K562 (cell line): ENCODE results near the gene FILIP1L. TPM values are rescaled to one million over a fixed set of nuclear protein-coding genes. Genes with fewer than 3 reads are reported as not detected.

Experiments
- ATAC-seq: fragments of 200-7000 bp; cut with Tn5 transposase; 3 replicates; pipeline ENCODE4 v1.9.1; 2020; ENCODE audit warnings: moderate library complexity
- BruUV-seq: library from RNA; stranded (reverse); fragments of 400-500 nt; replicated peaks from 2 replicates; lab custom pipeline; 2021; lab: Mats Ljungman, UMichigan
- CTCF ChIA-PET: fragments of 300-600 bp; formaldehyde crosslinking; extraction: SDS; loops from one replicate; lab custom pipeline; 2021; ENCODE audit warnings: low intra/inter-chr PET ratio; lab: Yijun Ruan, JAX
- POLR2A ChIA-PET: fragments of 300-600, 350-650 bp; sonication (Branson Sonifier 250); formaldehyde crosslinking; extraction: SDS; loops from one replicate; lab custom pipeline; 2021; ENCODE audit warnings: antibody characterized with exemption, inconsistent platforms; lab: Yijun Ruan, JAX
- DNase-seq, 4 experiments: peaks; one replicate each; pipeline versions ENCODE4 v3.0.0 to v3.0.0-alpha.2; 2011 to 2018; ENCODE audit warnings: low spot score in 3 of 4, mixed read lengths in 3 of 4; ENCODE audit errors: extremely low read depth in 1 of 4
- FAIRE-seq: peaks from 2 replicates; lab custom pipeline; 2011; peaks lifted over from hg19 to GRCh38; lab: Jason Lieb, UNC
- H2AFZ ChIP-seq: 2 replicates; pipeline ENCODE4 v1.6.0; 2011; ENCODE audit warnings: low read depth, low read length, control low read depth, inconsistent platforms
- H3K27ac ChIP-seq: fragments of 200-600 bp; 3 replicates; pipeline ENCODE4 v1.8.0; 2011; ENCODE audit warnings: low read depth, mild to moderate bottlenecking, control low read depth, inconsistent platforms, low read length, moderate library complexity, mixed read lengths; ENCODE audit errors: extremely low read depth
- H3K27me3 ChIP-seq, 2 experiments: fragments of 300-600 bp in 1 of 2; 2 replicates in 1 of 2; 3 replicates in 1 of 2; pipeline versions ENCODE4 v1.6.0 to v1.8.0; 2011; ENCODE audit warnings: inconsistent platforms in 2 of 2, low read length in 2 of 2, mild to moderate bottlenecking in 1 of 2, mixed read lengths in 1 of 2, moderate library complexity in 1 of 2; ENCODE audit not compliant: control insufficient read depth in 2 of 2, insufficient read depth in 2 of 2
- H3K36me3 ChIP-seq: fragments of 300-600 bp; 3 replicates; pipeline ENCODE4 v1.8.0; 2011; ENCODE audit warnings: mild to moderate bottlenecking, low read length, inconsistent platforms; ENCODE audit not compliant: control insufficient read depth, insufficient read depth
- H3K4me1 ChIP-seq, 2 experiments: fragments of 200-600 bp in 1 of 2; replicated peaks in 1 of 2; 2 replicates in 1 of 2; 3 replicates in 1 of 2; pipeline versions ENCODE4 v1.5.1 to v1.8.0; 2011; ENCODE audit warnings: inconsistent platforms in 2 of 2, low read length in 2 of 2, mild to moderate bottlenecking in 1 of 2, mixed read lengths in 1 of 2, moderate library complexity in 1 of 2; ENCODE audit not compliant: control insufficient read depth in 2 of 2, insufficient read depth in 2 of 2
- H3K4me2 ChIP-seq: 2 replicates; pipeline ENCODE4 v1.6.1; 2011; ENCODE audit warnings: low read length, control low read depth, inconsistent platforms, mixed read lengths; ENCODE audit not compliant: insufficient read depth
- H3K4me3 ChIP-seq: fragments of 200-600 bp; sonication (generic), shearing (Covaris generic); 2 replicates; pipeline ENCODE4 v1.5.1; 2016; ENCODE audit warnings: control low read depth, inconsistent platforms
- H3K79me2 ChIP-seq: fragments of 200-600 bp; 3 replicates; pipeline ENCODE4 v1.8.0; 2011; ENCODE audit warnings: low read length, inconsistent platforms; ENCODE audit not compliant: control insufficient read depth, insufficient read depth
- H3K9ac ChIP-seq, 2 experiments: 2 replicates each; pipeline versions ENCODE4 v1.6.0 to v1.6.1; 2011; ENCODE audit warnings: low read depth in 2 of 2, low read length in 2 of 2, control low read depth in 1 of 2, inconsistent platforms in 1 of 2, mild to moderate bottlenecking in 1 of 2, mixed read lengths in 1 of 2; ENCODE audit not compliant: insufficient read depth in 1 of 2
- H3K9me1 ChIP-seq: one replicate; pipeline ENCODE4 v1.6.0; 2011; ENCODE audit warnings: inconsistent platforms, mild to moderate bottlenecking, low read length, moderate library complexity; ENCODE audit not compliant: control insufficient read depth, insufficient read depth
- H3K9me3 ChIP-seq: replicated peaks from 2 replicates; pipeline ENCODE4 v1.5.1; 2011; ENCODE audit warnings: low read depth, low read length, inconsistent platforms; ENCODE audit not compliant: control insufficient read depth, insufficient read depth
- H4K20me1 ChIP-seq: replicated peaks from 2 replicates; pipeline ENCODE4 v1.6.1; 2011; ENCODE audit warnings: low read length, inconsistent platforms, mixed read lengths; ENCODE audit not compliant: control insufficient read depth, insufficient read depth
- BRD9 ChIP-seq: fragments of 450-650 bp; IDR thresholded peaks from 2 replicates; pipeline ENCODE4 v1.6.1; 2018; ENCODE audit warnings: low read depth; ENCODE audit not compliant: partially characterized antibody
- CBFB ChIP-seq: sonication (generic); formaldehyde crosslinking; IDR thresholded peaks from 2 replicates; pipeline ENCODE4 v1.4.0; 2020; ENCODE audit warnings: mild to moderate bottlenecking, missing genetic modification reagents
- CHD2 ChIP-seq: IDR thresholded peaks from 2 replicates; pipeline ENCODE4 v1.6.1; 2011; ENCODE audit warnings: low read depth, low read length
- HLTF ChIP-seq: fragments of 450-650 bp; IDR thresholded peaks from 2 replicates; pipeline ENCODE4 v1.6.1; 2016
- HMG20B ChIP-seq: fragments of 250-450 bp; sonication (Bioruptor Pico); IDR thresholded peaks from 2 replicates; pipeline ENCODE4 v1.5.0; 2021; ENCODE audit warnings: mild to moderate bottlenecking
- LCOR ChIP-seq: sonication (generic); formaldehyde crosslinking; IDR thresholded peaks from 2 replicates; pipeline ENCODE4 v1.8.0; 2022; ENCODE audit warnings: mild to moderate bottlenecking, missing genetic modification reagents
- NR1H2 ChIP-seq: sonication (generic); formaldehyde crosslinking; IDR thresholded peaks from 2 replicates; pipeline ENCODE4 v1.4.0; 2020; ENCODE audit warnings: mild to moderate bottlenecking, missing genetic modification reagents
- NR4A1 ChIP-seq, 2 experiments: fragments of 250-450 bp in 1 of 2; fragments of 450-650 bp in 1 of 2; sonication (Bioruptor Pico) in 1 of 2; IDR thresholded peaks; 2 replicates each; pipeline versions ENCODE4 v1.4.0 to v1.6.1; 2016 to 2020; ENCODE audit warnings: mild to moderate bottlenecking in 2 of 2, missing compliant biosample characterization in 1 of 2, missing genetic modification characterization in 1 of 2, moderate library complexity in 1 of 2
- RAD21 ChIP-seq, 2 experiments: fragments of 250-450 bp in 1 of 2; fragments of 450-650 bp in 1 of 2; sonication (Bioruptor Pico) in 1 of 2; formaldehyde crosslinking in 1 of 2; IDR thresholded peaks in 1 of 2; conservative IDR thresholded peaks in 1 of 2; 2 replicates each; pipeline versions ENCODE4 v1.4.0 to v1.8.0; 2020 to 2022; ENCODE audit warnings: mild to moderate bottlenecking in 2 of 2, moderate library complexity in 1 of 2
- SIN3B ChIP-seq: fragments of 450-650 bp; IDR thresholded peaks from 2 replicates; pipeline ENCODE4 v1.6.1; 2017; ENCODE audit warnings: low read depth, mild to moderate bottlenecking, moderate library complexity
- SNAPC5 ChIP-seq: fragments of 250-450 bp; sonication (Bioruptor Pico); IDR thresholded peaks from 2 replicates; pipeline ENCODE4 v1.8.0; 2021; ENCODE audit warnings: moderate library complexity, mild to moderate bottlenecking, inconsistent platforms
- SRF ChIP-seq, 2 experiments: fragments of 250-450, 450-650 bp in 1 of 2; sonication (Bioruptor Pico) in 1 of 2; sonication (generic) in 1 of 2; formaldehyde crosslinking; IDR thresholded peaks; 2 replicates each; pipeline versions ENCODE4 v1.5.0 to v1.5.1; 2020 to 2022; ENCODE audit warnings: mild to moderate bottlenecking in 1 of 2, missing genetic modification reagents in 1 of 2
- STAT5B ChIP-seq: fragments of 250-450 bp; sonication (Bioruptor Pico); IDR thresholded peaks from 2 replicates; pipeline ENCODE4 v1.8.0; 2021; ENCODE audit warnings: mild to moderate bottlenecking, inconsistent platforms
- TCF3 ChIP-seq: sonication (generic); formaldehyde crosslinking; IDR thresholded peaks from 2 replicates; pipeline ENCODE4 v1.4.0; 2020; ENCODE audit warnings: mild to moderate bottlenecking, missing genetic modification reagents
- TCF7 ChIP-seq: sonication (generic); IDR thresholded peaks from 2 replicates; pipeline ENCODE4 v1.6.1; 2016; ENCODE audit warnings: antibody characterized with exemption, borderline replicate concordance
- ZNF143 ChIP-seq: sonication (generic); formaldehyde crosslinking; IDR thresholded peaks from 2 replicates; pipeline ENCODE4 v1.9.0; 2022; ENCODE audit warnings: mild to moderate bottlenecking, missing genetic modification reagents
- ZNF586 ChIP-seq: fragments of 450-650 bp; formaldehyde crosslinking; conservative IDR thresholded peaks from 2 replicates; pipeline ENCODE4 v1.4.0; 2020; ENCODE audit warnings: mild to moderate bottlenecking, moderate library complexity
- ZNF655 ChIP-seq: fragments of 250-450 bp; sonication (Bioruptor Pico); IDR thresholded peaks from 2 replicates; pipeline ENCODE4 v1.5.0; 2021
- WGBS: fragments of 100-300 bp; shearing (Covaris generic); methylation state at CpG from one replicate; pipeline ENCODE4 v1.1.6; 2016; ENCODE audit warnings: low coverage, mixed read lengths; ENCODE audit not compliant: insufficient coverage; ENCODE audit errors: missing lambda C conversion rate; 5-methylcytosine and 5-hydroxymethylcytosine counted together
- in situ Hi-C: fragments of 300-500 bp; cut with MboI; formaldehyde crosslinking; loops from 4 replicates; pipeline ENCODE4 v1.15.0; 2018; ENCODE audit warnings: inconsistent platforms, mixed read lengths
- intact Hi-C: fragments of 100-400 bp; cut with micrococcal nuclease; formaldehyde crosslinking; loops from 2 replicates; pipeline ENCODE4 v1.14.2; 2022
- polyA plus RNA-seq, 8 experiments: library from polyadenylated mRNA; depleted of rRNA in 4 of 8; stranded (reverse) in 5 of 8; unstranded in 3 of 8; fragments of >200 nt; fragmentation: Nextera tagmentation in 2 of 8; fragmentation: Illumina TruSeq in 1 of 8; extraction: Ambion mirVana in 2 of 8; extraction: Trizol in 1 of 8; gene quantifications; 2 replicates each; pipeline versions ENCODE4 v1.2.1 to v1.2.3, GENCODE V29; 2011 to 2014; ENCODE audit warnings: inconsistent platforms in 1 of 8, missing spikeins in 1 of 8
- total RNA-seq, 7 experiments: library from RNA; depleted of rRNA in 6 of 7; stranded (reverse); fragments of >200 nt in 6 of 7; fragmentation: Illumina TruSeq in 2 of 7; extraction: Trizol in 2 of 7; gene quantifications; 2 replicates each; pipeline versions ENCODE4 v1.2.1 to v1.2.3, GENCODE V29; 2011 to 2021; ENCODE audit warnings: low replicate concordance in 1 of 7
- TF ChIP-seq, protein P1 (sequence below): fragments of 450-650 bp; IDR thresholded peaks from 2 replicates; pipeline ENCODE4 v1.6.1; 2016; ENCODE audit warnings: missing biosample characterization, missing genetic modification characterization

The FILIP1L gene
- total and polyA plus RNA-seq, 9 of the 15 experiments (the other 6 are each of a cell fraction or from before 2014, with no cell fraction given), result 0.50 to 2.1 (median 1.1) TPM

DNA sequence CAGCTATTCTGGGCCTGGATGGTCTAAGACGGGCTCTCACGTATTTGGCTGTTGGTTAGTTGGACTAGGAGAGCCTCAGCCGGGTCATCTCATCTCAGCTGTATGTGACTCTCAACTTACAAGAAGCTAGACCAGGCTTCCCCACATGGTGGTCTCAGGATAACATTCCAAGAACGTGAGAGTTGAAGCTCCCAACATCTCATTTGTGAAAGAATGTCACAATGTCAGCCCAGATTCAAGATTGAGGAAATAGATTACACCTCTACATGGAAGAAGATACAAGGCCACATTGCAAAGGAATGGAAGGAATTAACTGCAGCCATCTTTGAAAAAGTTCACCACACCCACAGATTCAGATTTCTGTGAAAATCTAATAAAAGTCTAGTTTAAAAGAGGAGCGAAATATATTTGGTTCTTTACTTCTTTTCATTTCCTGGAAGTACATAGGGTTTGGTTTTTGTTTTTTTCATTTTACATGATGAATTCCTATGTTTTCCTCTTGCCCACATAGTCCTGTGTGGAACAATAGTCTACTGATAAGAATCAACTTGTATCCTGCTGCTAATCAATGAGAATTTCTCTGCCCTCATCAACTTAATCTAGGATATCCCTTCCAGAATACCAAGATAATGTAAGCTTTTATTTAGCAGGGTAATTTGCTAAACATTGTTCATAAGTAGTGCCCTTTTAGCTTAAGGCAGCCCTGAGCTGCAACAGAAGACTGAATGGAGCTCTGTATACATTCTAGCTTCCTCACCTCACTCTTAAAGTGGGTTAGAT lies 180.1 kb downstream of the FILIP1L start (continued):
- TF ChIP-seq LCOR (no peak), HMG20B (no peak), CBFB (CRISPR knock-in tag) (no peak), SNAPC5 (CRISPR knock-in tag) (no peak), NR4A1 (CRISPR knock-in tag; IDR thresholded peaks at IDR 0.05) (no peak), NR4A1 (tag; IDR thresholded peaks at IDR 0.05) (no peak), TCF7 (no peak), NR1H2 (CRISPR knock-in tag) (no peak), STAT5B (CRISPR knock-in tag) (no peak), ZNF586 (no peak), CHD2 (no peak)

DNA sequence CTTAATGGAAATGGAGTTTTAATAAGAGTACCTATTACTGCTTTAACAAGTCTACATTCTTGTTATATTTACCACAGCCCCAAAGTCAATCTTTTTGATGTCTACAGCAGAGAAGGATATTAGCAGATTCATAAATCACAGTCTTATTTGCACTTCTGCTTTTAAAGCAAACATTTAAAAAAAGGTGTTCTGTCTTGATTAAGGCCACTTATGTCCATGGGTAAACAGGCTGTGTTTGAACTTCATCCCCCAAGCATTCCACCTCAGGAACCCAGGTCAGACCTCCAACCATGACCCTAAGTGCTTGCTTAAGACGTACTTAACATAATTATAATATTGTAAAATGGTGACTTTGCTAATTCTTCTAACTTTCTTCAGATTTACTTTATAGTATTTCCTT lies 183.2 kb downstream of the FILIP1L start:
- H3K4me2 ChIP-seq, result no peak overlapping the region
- POLR2A ChIA-PET, result no interaction called here
- CTCF ChIA-PET, result no interaction called here
- no peaks in the 10 kb centered on the region for H3K4me1 ChIP-seq
- no peaks in the 10 kb centered on the region for H3K9me1 ChIP-seq
- FAIRE-seq (no peak), ATAC-seq (no peak), DNase-seq (no peak)
- intact Hi-C loops, result no loop called here
- no TSS peak for BruUV-seq
- no peak overlapping the region for H2AFZ ChIP-seq
- no peak overlapping the region for H3K27ac ChIP-seq
- no peaks in the 10 kb centered on the region for H4K20me1 ChIP-seq
- 0 out of 3 replicates have a peak, but pooled peaks cover 2% of the 10 kb centered on the region for H3K36me3 ChIP-seq
- in situ Hi-C loops, result no loop called here
- no peaks in the 10 kb centered on the region for H3K9me3 ChIP-seq
- 67% methylated on average over 1 of the region's 1 CpG for WGBS
- H3K4me3 ChIP-seq, result no peak overlapping the region
- H3K9ac ChIP-seq, result no peak overlapping the region
- H3K27me3 ChIP-seq, result no peaks in the 10 kb centered on the region
- no peaks in the 10 kb centered on the region for H3K79me2 ChIP-seq
- peak; percentile 37; the same call in 1 of the 2 replicates for TF ChIP-seq TCF3 (CRISPR knock-in tag)
- no peak for TF ChIP-seq BRD9
- TF ChIP-seq SRF (CRISPR knock-in tag; IDR thresholded peaks at IDR 0.05), result no peak
- TF ChIP-seq RAD21 (CRISPR knock-in tag; conservative IDR thresholded peaks at IDR 0.05 in 1 of 2, IDR thresholded peaks at IDR 0.05 in 1 of 2), result no peak
- TF ChIP-seq SIN3B, result no peak
- TF ChIP-seq, protein P1, sequence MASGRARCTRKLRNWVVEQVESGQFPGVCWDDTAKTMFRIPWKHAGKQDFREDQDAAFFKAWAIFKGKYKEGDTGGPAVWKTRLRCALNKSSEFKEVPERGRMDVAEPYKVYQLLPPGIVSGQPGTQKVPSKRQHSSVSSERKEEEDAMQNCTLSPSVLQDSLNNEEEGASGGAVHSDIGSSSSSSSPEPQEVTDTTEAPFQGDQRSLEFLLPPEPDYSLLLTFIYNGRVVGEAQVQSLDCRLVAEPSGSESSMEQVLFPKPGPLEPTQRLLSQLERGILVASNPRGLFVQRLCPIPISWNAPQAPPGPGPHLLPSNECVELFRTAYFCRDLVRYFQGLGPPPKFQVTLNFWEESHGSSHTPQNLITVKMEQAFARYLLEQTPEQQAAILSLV (tag), result no peak
- no peak for TF ChIP-seq ZNF143 (CRISPR knock-in tag)
- TF ChIP-seq HLTF, result no peak
- no peak for TF ChIP-seq ZNF655
